Forelimb muscle (tissue), 1 donor: ENCODE results near the gene KRTAP9-9. TPM values are rescaled to one million over a fixed set of nuclear protein-coding genes. Genes with fewer than 3 reads are reported as not detected.
"Not testable (repeated sequence)": the region's sequence is repeated elsewhere in the genome, so short reads cannot be mapped to it uniquely, and the experiment has no call there.

Experiments
- DNase-seq: peaks from one replicate; pipeline ENCODE4 v3.0.0-alpha.2; 2013; ENCODE audit warnings: low read depth
- polyA plus RNA-seq: library from polyadenylated mRNA; unstranded; fragments of 120-200 nt; gene quantifications from one replicate; pipeline ENCODE4 v1.2.1, GENCODE V29; 2013; ENCODE audit not compliant: insufficient read length

Gene KRTAP9-9
- polyA plus RNA-seq, 1 donor, result not detected

GRCh38 chr17:41265078-41265477 is 9.9 kb downstream of the KRTAP9-9 start, which contains the start of gene KRTAP9-6:
TSS of gene KRTAP9-6 (plus strand) at chr17:41265378. CDS start at chr17:41265378, 0 bp downstream.
- no peak for DNase-seq

GRCh38 chr17:41267711-41268110 is 12.5 kb downstream of the KRTAP9-9 start:
- DNase-seq, result no peak

- DNase-seq, result not testable (repeated sequence)
Measured at GRCh38 chr17:41271323-41271722, 16.1 kb downstream of the KRTAP9-9 start.

GRCh38 chr17:41271858-41272257 is 16.7 kb downstream of the KRTAP9-9 start:
- no peak for DNase-seq

GRCh38 chr17:41275648-41276190 is 20.5 kb downstream of the KRTAP9-9 start, which contains the start of gene KRTAP9-7:
TSS of gene KRTAP9-7 (plus strand) at chr17:41275698. CDS start at chr17:41275698, 0 bp downstream.
- not testable (repeated sequence) for DNase-seq

- DNase-seq, result no peak
Measured at GRCh38 chr17:41278176-41278955, 23.2 kb downstream of the KRTAP9-9 start.

GRCh38 chr17:41284043-41284442 is 28.9 kb downstream of the KRTAP9-9 start:
- no peak for DNase-seq

- DNase-seq, result no peak
Measured at GRCh38 chr17:41284546-41284945, 29.4 kb downstream of the KRTAP9-9 start.

- DNase-seq, result no peak
Measured at GRCh38 chr17:41287050-41287449, 31.9 kb downstream of the KRTAP9-9 start.

- no peak for DNase-seq
Measured at GRCh38 chr17:41294016-41294415, 38.8 kb downstream of the KRTAP9-9 start.

- DNase-seq, result no peak
Measured at GRCh38 chr17:41296846-41297245, 41.7 kb downstream of the KRTAP9-9 start.

GRCh38 chr17:41298458-41299135 is 43.4 kb downstream of the KRTAP9-9 start:
- DNase-seq, result no peak

- no peak for DNase-seq
Measured at GRCh38 chr17:41301204-41301790, 46.1 kb downstream of the KRTAP9-9 start.

- no peak for DNase-seq
Measured at GRCh38 chr17:41301916-41302901, 47.0 kb downstream of the KRTAP9-9 start, which contains the start of gene KRTAP29-1. TSS of gene KRTAP29-1 (minus strand) at chr17:41302851. CDS start at chr17:41302851, 0 bp downstream.

- DNase-seq, result no peak
Measured at GRCh38 chr17:41302981-41303380, 47.8 kb downstream of the KRTAP9-9 start.

GRCh38 chr17:41304091-41304490 is 48.9 kb downstream of the KRTAP9-9 start:
- no peak for DNase-seq

Other genes with a start within 250 kb of the KRTAP9-9 start
- gene KRTAP3-1, start 246.3 kb upstream of the KRTAP9-9 start, polyA plus RNA-seq, result not detected
- gene KRTAP1-5, start 228.2 kb upstream of the KRTAP9-9 start, polyA plus RNA-seq, result not detected
- not detected for gene KRTAP1-4, start 225.2 kb upstream of the KRTAP9-9 start, polyA plus RNA-seq
- not detected for gene KRTAP1-3, start 220.5 kb upstream of the KRTAP9-9 start, polyA plus RNA-seq
- not detected for gene KRTAP1-1, start 213.9 kb upstream of the KRTAP9-9 start, polyA plus RNA-seq
- gene KRTAP2-1, start 208.1 kb upstream of the KRTAP9-9 start, polyA plus RNA-seq, result not detected
- gene KRTAP2-2, start 200.2 kb upstream of the KRTAP9-9 start, polyA plus RNA-seq, result not detected
- not detected for gene KRTAP2-3, start 195.3 kb upstream of the KRTAP9-9 start, polyA plus RNA-seq
- not detected for gene KRTAP2-4, start 189.5 kb upstream of the KRTAP9-9 start, polyA plus RNA-seq
- gene KRTAP4-7, start 171.2 kb upstream of the KRTAP9-9 start, polyA plus RNA-seq, result not detected
- gene KRTAP4-8, start 157.2 kb upstream of the KRTAP9-9 start, polyA plus RNA-seq, result not detected
- gene KRTAP4-16, start 153.2 kb upstream of the KRTAP9-9 start, polyA plus RNA-seq, result not detected
- not detected for gene KRTAP4-9, start 150.0 kb upstream of the KRTAP9-9 start, polyA plus RNA-seq
- not detected for gene KRTAP4-11, start 137.0 kb upstream of the KRTAP9-9 start, polyA plus RNA-seq
- not detected for gene KRTAP4-12, start 131.2 kb upstream of the KRTAP9-9 start, polyA plus RNA-seq
- not detected for gene KRTAP4-6, start 114.8 kb upstream of the KRTAP9-9 start, polyA plus RNA-seq
- gene KRTAP4-5, start 105.6 kb upstream of the KRTAP9-9 start, polyA plus RNA-seq, result not detected
- gene KRTAP4-4, start 94.6 kb upstream of the KRTAP9-9 start, polyA plus RNA-seq, result not detected
- not detected for gene KRTAP4-3, start 87.2 kb upstream of the KRTAP9-9 start, polyA plus RNA-seq
- not detected for gene KRTAP4-2, start 77.2 kb upstream of the KRTAP9-9 start, polyA plus RNA-seq
- gene KRTAP4-1, start 70.5 kb upstream of the KRTAP9-9 start, polyA plus RNA-seq, result not detected
- not detected for gene KRTAP9-1, start 65.5 kb upstream of the KRTAP9-9 start, polyA plus RNA-seq
- gene KRTAP9-2, start 28.7 kb upstream of the KRTAP9-9 start, polyA plus RNA-seq, result not detected
- not detected for gene KRTAP9-3, start 22.9 kb upstream of the KRTAP9-9 start, polyA plus RNA-seq
- gene KRTAP9-8, start 17.4 kb upstream of the KRTAP9-9 start, polyA plus RNA-seq, result not detected
- not detected for gene KRTAP9-4, start 5.7 kb upstream of the KRTAP9-9 start, polyA plus RNA-seq
- gene KRTAP9-6, start 10.0 kb downstream of the KRTAP9-9 start, polyA plus RNA-seq, result 0.22 TPM
- not detected for gene KRTAP9-7, start 20.3 kb downstream of the KRTAP9-9 start, polyA plus RNA-seq
- gene KRTAP29-1, start 47.5 kb downstream of the KRTAP9-9 start, polyA plus RNA-seq, result not detected
- gene KRTAP16-1, start 53.9 kb downstream of the KRTAP9-9 start, polyA plus RNA-seq, result not detected
- not detected for gene KRTAP17-1, start 60.3 kb downstream of the KRTAP9-9 start, polyA plus RNA-seq
- gene KRT33A, start 95.4 kb downstream of the KRTAP9-9 start, polyA plus RNA-seq, result not detected
- gene KRT33B, start 114.4 kb downstream of the KRTAP9-9 start, polyA plus RNA-seq, result not detected
- gene KRT34, start 126.9 kb downstream of the KRTAP9-9 start, polyA plus RNA-seq, result not detected
- 5.9 TPM for gene KRT31, start 142.2 kb downstream of the KRTAP9-9 start, polyA plus RNA-seq
- gene KRT37, start 169.2 kb downstream of the KRTAP9-9 start, polyA plus RNA-seq, result not detected
- not detected for gene KRT38, start 185.6 kb downstream of the KRTAP9-9 start, polyA plus RNA-seq
- gene KRT32, start 212.0 kb downstream of the KRTAP9-9 start, polyA plus RNA-seq, result not detected
- not detected for gene KRT35, start 225.8 kb downstream of the KRTAP9-9 start, polyA plus RNA-seq
- not detected for gene KRT36, start 234.5 kb downstream of the KRTAP9-9 start, polyA plus RNA-seq